Upper lobe of left lung (tissue), 6 donors: Measurements from ENCODE around the gene PKNOX2. TPM values are rescaled to one million over a fixed set of nuclear protein-coding genes. Genes with fewer than 3 reads are reported as not detected.

Source experiments
- ATAC-seq, 2 donors: fragments of 200-7000 bp; cut with Tn5 transposase; one replicate each; pipeline ENCODE4 v1.9.1; 2022; ENCODE audit warnings: mild to moderate bottlenecking in 2 of 2, moderate library complexity in 2 of 2; ENCODE audit not compliant: low FRiP score in 2 of 2
- DNase-seq, 2 donors: peaks; one replicate each; pipeline ENCODE4 v3.0.0-alpha.2; 2019 to 2020
- H3K27ac ChIP-seq, 4 donors: fragments of 200-600 bp; sonication (generic); one replicate each; pipeline ENCODE4 v1.5.1; 2016 to 2019
- H3K27me3 ChIP-seq, 4 donors: fragments of 200-600 bp; sonication (generic); one replicate each; pipeline ENCODE4 v1.5.1; 2017 to 2019
- H3K36me3 ChIP-seq, 4 donors: fragments of 200-600 bp; sonication (generic); one replicate each; pipeline ENCODE4 v1.5.1; 2016 to 2019
- H3K4me1 ChIP-seq, 4 donors: fragments of 200-600 bp; sonication (generic); one replicate each; pipeline ENCODE4 v1.5.1; 2018 to 2019
- H3K4me3 ChIP-seq, 4 donors: fragments of 200-600 bp; sonication (generic); one replicate each; pipeline ENCODE4 v1.5.1; 2017 to 2019; ENCODE audit warnings: mild to moderate bottlenecking in 2 of 4, moderate library complexity in 1 of 4
- H3K9me3 ChIP-seq, 4 donors: fragments of 200-600 bp; sonication (generic); one replicate each; pipeline ENCODE4 v1.5.1; 2018 to 2019
- EP300 ChIP-seq, 4 donors: sonication (generic); formaldehyde crosslinking; IDR thresholded peaks; one replicate each; pipeline ENCODE4 v1.5.1; 2017; ENCODE audit warnings: antibody characterized with exemption in 4 of 4, control low read depth in 2 of 4
- POLR2A ChIP-seq, 4 donors: fragments of 450-650 bp; IDR thresholded peaks; one replicate each; pipeline ENCODE4 v1.5.1; 2016 to 2017; ENCODE audit warnings: antibody characterized with exemption in 4 of 4, mild to moderate bottlenecking in 2 of 4
- POLR2AphosphoS5 ChIP-seq, 2 donors: sonication (generic); formaldehyde crosslinking; IDR thresholded peaks; one replicate each; pipeline ENCODE4 v1.5.1; 2017; ENCODE audit warnings: antibody characterized with exemption in 2 of 2
- WGBS, 2 donors: methylation state at CpG; one replicate each; pipeline ENCODE4 v1.1.5; 2017 to 2018; 5-methylcytosine and 5-hydroxymethylcytosine counted together
- total RNA-seq, 6 donors: library from RNA; depleted of rRNA in 4 of 6; stranded (reverse); fragments of >200 nt in 4 of 6; gene quantifications; one replicate each; pipeline versions ENCODE4 v1.1.0 to v1.2.1, GENCODE V29; 2016 to 2021
- TF ChIP-seq, protein P1 (sequence below), 6 experiments: fragments of 450-650 bp in 4 of 6; fragments of 200-600 bp in 2 of 6; sonication (generic) in 2 of 6; IDR thresholded peaks; one replicate each; pipeline ENCODE4 v1.5.1; 2016 to 2019; ENCODE audit warnings: antibody characterized with exemption in 6 of 6
- donor health status: DM: no; HTN: no; CAD: no; lungs with moderate emphysema.
- donor health status: DM: no; HTN: yes; CAD: no; lungs with severe emphysema.

The PKNOX2 gene
- total RNA-seq, 6 donors from 2014 or later: 2.9 to 15.5 (median 8.4) TPM

DNA sequence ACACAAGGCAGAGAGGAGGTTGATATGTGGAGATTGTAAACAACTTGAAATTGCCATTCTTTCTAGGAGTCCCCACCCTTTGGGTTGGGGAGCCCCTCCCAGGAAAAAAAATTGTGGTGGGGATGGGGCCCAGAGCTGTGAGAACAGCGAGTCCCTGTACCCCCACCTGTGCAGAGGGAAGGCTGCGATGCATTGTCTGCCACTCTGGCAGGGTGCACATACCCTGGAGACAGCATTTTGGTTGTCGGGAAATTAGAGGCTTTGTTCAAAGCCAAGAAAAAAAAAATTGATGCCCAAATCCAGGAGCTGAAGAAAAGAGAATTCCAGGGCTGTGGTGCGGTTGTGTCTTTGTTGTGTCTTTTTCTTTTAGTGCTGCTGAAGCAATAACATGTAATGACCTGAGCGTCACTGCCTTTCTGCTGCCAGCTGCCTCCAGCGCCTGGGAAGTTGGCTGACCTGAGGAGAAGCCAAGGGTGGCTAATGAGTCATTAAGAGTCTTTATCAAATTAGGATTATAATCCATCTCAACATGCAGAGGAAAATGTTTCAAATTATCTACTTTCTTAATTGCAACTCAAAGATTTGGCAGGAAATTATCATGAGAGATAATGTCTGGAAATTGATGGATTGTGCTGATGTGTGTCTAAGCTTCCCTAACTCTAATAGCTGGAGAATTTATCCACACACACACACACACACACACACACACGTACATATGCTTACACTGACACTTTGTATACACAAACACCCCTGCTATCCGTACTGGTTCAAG lies 8.0 kb upstream of the PKNOX2 start:
- Histone ChIP-seq H3K4me3 (no peak overlapping the region), H3K27ac (no peak overlapping the region), H3K4me1 (no peaks in the 10 kb centered on the region), H3K9me3 (no peaks in the 10 kb centered on the region), H3K36me3 (no peaks in the 10 kb centered on the region), H3K27me3 (no peaks in the 10 kb centered on the region)
- WGBS, 2 donors: 78 to 87% methylated on average over 8 of the region's 8 CpGs
- ATAC-seq (no peak), DNase-seq (no peak)
- TF ChIP-seq, protein P1, sequence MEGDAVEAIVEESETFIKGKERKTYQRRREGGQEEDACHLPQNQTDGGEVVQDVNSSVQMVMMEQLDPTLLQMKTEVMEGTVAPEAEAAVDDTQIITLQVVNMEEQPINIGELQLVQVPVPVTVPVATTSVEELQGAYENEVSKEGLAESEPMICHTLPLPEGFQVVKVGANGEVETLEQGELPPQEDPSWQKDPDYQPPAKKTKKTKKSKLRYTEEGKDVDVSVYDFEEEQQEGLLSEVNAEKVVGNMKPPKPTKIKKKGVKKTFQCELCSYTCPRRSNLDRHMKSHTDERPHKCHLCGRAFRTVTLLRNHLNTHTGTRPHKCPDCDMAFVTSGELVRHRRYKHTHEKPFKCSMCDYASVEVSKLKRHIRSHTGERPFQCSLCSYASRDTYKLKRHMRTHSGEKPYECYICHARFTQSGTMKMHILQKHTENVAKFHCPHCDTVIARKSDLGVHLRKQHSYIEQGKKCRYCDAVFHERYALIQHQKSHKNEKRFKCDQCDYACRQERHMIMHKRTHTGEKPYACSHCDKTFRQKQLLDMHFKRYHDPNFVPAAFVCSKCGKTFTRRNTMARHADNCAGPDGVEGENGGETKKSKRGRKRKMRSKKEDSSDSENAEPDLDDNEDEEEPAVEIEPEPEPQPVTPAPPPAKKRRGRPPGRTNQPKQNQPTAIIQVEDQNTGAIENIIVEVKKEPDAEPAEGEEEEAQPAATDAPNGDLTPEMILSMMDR (IDR thresholded peaks at IDR 0.05): no peak
- TF ChIP-seq POLR2A (IDR thresholded peaks at IDR 0.05): no peak
- TF ChIP-seq EP300 (IDR thresholded peaks at IDR 0.05): no peak
- no peak for TF ChIP-seq POLR2AphosphoS5 (IDR thresholded peaks at IDR 0.05)

- Histone ChIP-seq H3K4me3 (no peak overlapping the region), H3K36me3 (no peaks in the 10 kb centered on the region), H3K27ac (no peak overlapping the region), H3K9me3 (no peaks in the 10 kb centered on the region), H3K27me3 (no peaks in the 10 kb centered on the region), H3K4me1 (no peaks in the 10 kb centered on the region)
- DNase-seq: no peak
- no peak for TF ChIP-seq POLR2A (IDR thresholded peaks at IDR 0.05)
- no peak for TF ChIP-seq EP300 (IDR thresholded peaks at IDR 0.05)
- TF ChIP-seq POLR2AphosphoS5 (IDR thresholded peaks at IDR 0.05): no peak
- TF ChIP-seq, protein P1 (IDR thresholded peaks at IDR 0.05): no peak
- WGBS, 2 donors: 82 to 92% methylated on average over 6 of the region's 6 CpGs
- ATAC-seq: no peak
Observed at GRCh38 chr11:125157118-125157733, 7.3 kb upstream of the PKNOX2 start.

DNA sequence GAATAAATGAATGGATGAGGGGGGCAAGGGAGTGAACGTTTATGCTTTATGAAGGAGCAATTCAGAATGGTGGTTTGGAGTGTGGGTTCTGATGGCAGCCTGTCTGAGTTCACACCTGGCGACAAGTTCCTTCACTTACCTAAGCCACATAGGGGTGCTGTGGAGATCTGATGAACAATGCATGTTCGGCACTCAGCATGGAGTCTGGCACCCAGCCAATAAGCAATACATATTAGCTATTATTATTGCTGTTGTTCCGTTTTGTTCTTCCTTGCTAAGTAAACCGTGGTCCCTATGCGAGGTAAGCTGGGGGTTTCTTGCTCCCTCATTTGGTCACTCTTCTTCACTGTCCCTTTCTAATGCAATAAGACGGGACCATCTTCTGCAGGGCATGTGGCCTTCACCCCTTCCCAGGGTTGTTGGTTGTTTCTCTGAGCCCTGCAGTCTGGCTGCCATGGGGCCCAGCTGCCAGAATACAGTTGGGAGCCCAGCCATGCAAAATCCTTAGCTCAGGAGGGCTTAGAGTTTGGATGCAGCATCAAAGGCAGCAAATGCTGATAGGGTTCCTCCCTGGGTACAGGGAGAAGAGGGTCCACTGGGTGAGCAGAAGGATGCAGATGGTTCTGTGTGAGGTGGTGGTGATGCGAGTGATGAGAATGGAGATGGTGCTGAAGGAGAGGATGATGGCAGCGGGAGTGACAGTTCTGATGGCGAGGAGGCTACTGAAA lies 6.4 kb upstream of the PKNOX2 start:
- Histone ChIP-seq H3K4me1 (no peaks in the 10 kb centered on the region), H3K36me3 (no peaks in the 10 kb centered on the region), H3K27me3 (no peaks in the 10 kb centered on the region), H3K27ac (no peak overlapping the region), H3K9me3 (no peaks in the 10 kb centered on the region), H3K4me3 (no peak overlapping the region)
- no peak for DNase-seq
- TF ChIP-seq POLR2A (IDR thresholded peaks at IDR 0.05) (no peak), EP300 (IDR thresholded peaks at IDR 0.05) (no peak), POLR2AphosphoS5 (IDR thresholded peaks at IDR 0.05) (no peak)
- TF ChIP-seq, protein P1 (IDR thresholded peaks at IDR 0.05): no peak
- 76 to 87% methylated on average over 10 of the region's 10 CpGs for WGBS, 2 donors
- no peak for ATAC-seq

DNA sequence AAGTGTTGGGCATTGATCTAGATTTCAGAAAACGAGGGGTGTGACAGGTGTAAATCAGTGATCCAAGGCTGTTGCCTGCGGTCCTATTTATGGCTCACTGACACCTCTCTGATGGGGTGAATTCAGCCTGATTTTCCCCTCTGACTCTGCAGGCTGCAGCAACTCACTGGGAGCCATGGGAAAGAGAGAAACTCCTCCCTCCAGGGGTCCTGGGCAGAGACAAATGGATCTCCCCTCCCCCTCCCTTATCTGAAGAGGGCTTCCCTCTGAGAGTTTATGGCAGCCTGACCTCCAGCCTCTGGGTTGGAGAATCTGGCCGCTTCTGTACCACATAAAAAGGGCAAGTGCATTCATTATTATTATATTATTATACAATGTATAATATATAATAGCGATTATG lies 1.8 kb upstream of the PKNOX2 start:
- peak overlapping the region in 1 of 4 donors; percentile 87 for H3K27ac ChIP-seq
- H3K9me3 ChIP-seq: no peaks in the 10 kb centered on the region
- peaks cover 18 to 29% (median 24%) of the 10 kb centered on the region in 4 donors for H3K4me1 ChIP-seq
- DNase-seq (no peak), ATAC-seq (no peak)
- H3K36me3 ChIP-seq: no peaks in the 10 kb centered on the region
- peaks cover 0 to 24% (median 15%) of the 10 kb centered on the region in 4 donors for H3K27me3 ChIP-seq
- WGBS, 2 donors: 77 to 80% methylated on average over 4 of the region's 4 CpGs
- no peak overlapping the region for H3K4me3 ChIP-seq
- TF ChIP-seq POLR2AphosphoS5 (IDR thresholded peaks at IDR 0.05) (no peak), POLR2A (IDR thresholded peaks at IDR 0.05) (no peak), EP300 (IDR thresholded peaks at IDR 0.05) (no peak)
- TF ChIP-seq, protein P1 (IDR thresholded peaks at IDR 0.05): no peak
